PC-9 (cell line): Measurements from ENCODE around the gene TMOD1. TPM values are rescaled to one million over a fixed set of nuclear protein-coding genes. Genes with fewer than 3 reads are reported as not detected.
A peak's percentile ranks its signal among the peaks of the same experiment; 100 is the strongest.

Experiments
- BruUV-seq: library from RNA; stranded (reverse); fragments of 400-500 nt; replicated peaks from 2 replicates; lab custom pipeline; 2021; lab: Mats Ljungman, UMichigan
- CTCF ChIA-PET: fragments of 300-600 bp; sonication (Branson Sonifier 250); formaldehyde crosslinking; loops from one replicate; lab custom pipeline; 2022; ENCODE audit warnings: antibody characterized with exemption; lab: Charles Lee
- POLR2A ChIA-PET: fragments of 300-600 bp; sonication (Branson Sonifier 250); formaldehyde crosslinking; loops from one replicate; lab custom pipeline; 2022; ENCODE audit warnings: antibody characterized with exemption; ENCODE audit not compliant: unreplicated experiment; lab: Charles Lee
- DNase-seq, 2 experiments: peaks; one replicate each; pipeline versions ENCODE4 v3.0.0 to v3.0.0-alpha.2; 2015 to 2022; ENCODE audit warnings: mixed read lengths in 1 of 2
- H2AFZ ChIP-seq: fragments of 200-600 bp; sonication (generic); 2 replicates; pipeline ENCODE4 v1.8.1; 2017; ENCODE audit warnings: antibody characterized with exemption
- H3F3A ChIP-seq: fragments of 200-600 bp; sonication (generic); 2 replicates; pipeline ENCODE4 v1.8.1; 2017; ENCODE audit warnings: antibody characterized with exemption, mild to moderate bottlenecking, low read depth; ENCODE audit not compliant: insufficient read depth
- H3K27ac ChIP-seq: fragments of 200-600 bp; sonication (generic); 2 replicates; pipeline ENCODE4 v1.6.1; 2016; ENCODE audit warnings: mixed run types
- H3K27me3 ChIP-seq: fragments of 200-600 bp; sonication (generic); 2 replicates; pipeline ENCODE4 v1.6.1; 2016; ENCODE audit warnings: low read depth, mixed run types; ENCODE audit not compliant: insufficient read depth
- H3K36me3 ChIP-seq: fragments of 200-600 bp; sonication (generic); 2 replicates; pipeline ENCODE4 v1.6.1; 2016; ENCODE audit warnings: low read depth, mixed run types
- H3K4me1 ChIP-seq: fragments of 200-600 bp; sonication (generic); replicated peaks from 2 replicates; pipeline ENCODE4 v1.6.1; 2016; ENCODE audit warnings: mixed run types; ENCODE audit not compliant: insufficient read depth
- H3K4me2 ChIP-seq: fragments of 200-600 bp; sonication (generic); 2 replicates; pipeline ENCODE4 v1.6.1; 2017; ENCODE audit warnings: mixed run types
- H3K4me3 ChIP-seq: fragments of 200-600 bp; sonication (generic); 2 replicates; pipeline ENCODE4 v1.6.1; 2016; ENCODE audit warnings: mixed run types
- H3K79me2 ChIP-seq: fragments of 200-600 bp; sonication (generic); 2 replicates; pipeline ENCODE4 v1.6.1; 2017; ENCODE audit warnings: low read depth, mixed run types
- H3K9me2 ChIP-seq: fragments of 200-600 bp; sonication (generic); 2 replicates; pipeline ENCODE4 v1.8.1; 2017; ENCODE audit warnings: mild to moderate bottlenecking; ENCODE audit not compliant: insufficient read depth
- H3K9me3 ChIP-seq: fragments of 200-600 bp; sonication (generic); 2 replicates; pipeline ENCODE4 v1.8.1; 2016; ENCODE audit warnings: low read depth; ENCODE audit not compliant: insufficient read depth
- H4K20me1 ChIP-seq: fragments of 200-600 bp; sonication (generic); 2 replicates; pipeline ENCODE4 v1.8.1; 2017; ENCODE audit not compliant: insufficient read depth
- EZH2 ChIP-seq: fragments of 200-600 bp; sonication (generic); IDR thresholded peaks from 2 replicates; pipeline ENCODE4 v1.8.0; 2017; ENCODE audit warnings: antibody characterized with exemption, low read depth
- intact Hi-C: fragments of 100-400 bp; cut with micrococcal nuclease; formaldehyde crosslinking; loops from one replicate; pipeline ENCODE4 v1.10.0; 2022; ENCODE audit not compliant: unreplicated experiment
- total RNA-seq: library from RNA; stranded (reverse); gene quantifications from 2 replicates; pipeline ENCODE4 v1.2.3, GENCODE V29; 2021
- TF ChIP-seq, protein P1 (sequence below): fragments of 200-600 bp; sonication (generic); conservative IDR thresholded peaks from 2 replicates; pipeline ENCODE4 v1.6.1; 2017; ENCODE audit warnings: mixed run types, antibody characterized with exemption, mild to moderate bottlenecking, moderate library complexity

TMOD1 gene
- total RNA-seq, 1 experiment from 2014 or later = 6.8 TPM

GRCh38 chr9:97500263-97500662 is 1.2 kb upstream of the TMOD1 start:
- Histone ChIP-seq H3K4me3 (no peak overlapping the region), H3K36me3 (no peaks in the 10 kb centered on the region), H3K9me3 (no peaks in the 10 kb centered on the region), H3K27ac (no peak overlapping the region), H3F3A (peaks cover 10% of the 10 kb centered on the region; the same call in 1 of the 2 replicates), H4K20me1 (no peaks in the 10 kb centered on the region), H3K79me2 (no peaks in the 10 kb centered on the region; the same call in 1 of the 2 replicates), H3K9me2 (no peaks in the 10 kb centered on the region), H3K27me3 (no peaks in the 10 kb centered on the region), H3K4me2 (0 out of 2 replicates have a peak overlapping the region, but pooled peaks have one; percentile 74), H3K4me1 (peaks cover 4% of the 10 kb centered on the region; the same call in 1 of the 2 replicates), H2AFZ (no peak overlapping the region)
- intact Hi-C loops = loop anchor here (2.0 to 5.0 kb wide), 2 partner anchors 25 to 47 kb away; no protein-coding TSS in a partner anchor
- BruUV-seq = no TSS peak
- TF ChIP-seq, protein P1, sequence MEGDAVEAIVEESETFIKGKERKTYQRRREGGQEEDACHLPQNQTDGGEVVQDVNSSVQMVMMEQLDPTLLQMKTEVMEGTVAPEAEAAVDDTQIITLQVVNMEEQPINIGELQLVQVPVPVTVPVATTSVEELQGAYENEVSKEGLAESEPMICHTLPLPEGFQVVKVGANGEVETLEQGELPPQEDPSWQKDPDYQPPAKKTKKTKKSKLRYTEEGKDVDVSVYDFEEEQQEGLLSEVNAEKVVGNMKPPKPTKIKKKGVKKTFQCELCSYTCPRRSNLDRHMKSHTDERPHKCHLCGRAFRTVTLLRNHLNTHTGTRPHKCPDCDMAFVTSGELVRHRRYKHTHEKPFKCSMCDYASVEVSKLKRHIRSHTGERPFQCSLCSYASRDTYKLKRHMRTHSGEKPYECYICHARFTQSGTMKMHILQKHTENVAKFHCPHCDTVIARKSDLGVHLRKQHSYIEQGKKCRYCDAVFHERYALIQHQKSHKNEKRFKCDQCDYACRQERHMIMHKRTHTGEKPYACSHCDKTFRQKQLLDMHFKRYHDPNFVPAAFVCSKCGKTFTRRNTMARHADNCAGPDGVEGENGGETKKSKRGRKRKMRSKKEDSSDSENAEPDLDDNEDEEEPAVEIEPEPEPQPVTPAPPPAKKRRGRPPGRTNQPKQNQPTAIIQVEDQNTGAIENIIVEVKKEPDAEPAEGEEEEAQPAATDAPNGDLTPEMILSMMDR = no peak
- TF ChIP-seq EZH2 = no peak
- DNase-seq = no peak
- ChIA-PET CTCF (interaction anchor here (1.0 kb wide), 1 partner anchor 98 kb away, joined by 4 read pairs; no protein-coding TSS in a partner anchor), POLR2A (no interaction called here)

DNA sequence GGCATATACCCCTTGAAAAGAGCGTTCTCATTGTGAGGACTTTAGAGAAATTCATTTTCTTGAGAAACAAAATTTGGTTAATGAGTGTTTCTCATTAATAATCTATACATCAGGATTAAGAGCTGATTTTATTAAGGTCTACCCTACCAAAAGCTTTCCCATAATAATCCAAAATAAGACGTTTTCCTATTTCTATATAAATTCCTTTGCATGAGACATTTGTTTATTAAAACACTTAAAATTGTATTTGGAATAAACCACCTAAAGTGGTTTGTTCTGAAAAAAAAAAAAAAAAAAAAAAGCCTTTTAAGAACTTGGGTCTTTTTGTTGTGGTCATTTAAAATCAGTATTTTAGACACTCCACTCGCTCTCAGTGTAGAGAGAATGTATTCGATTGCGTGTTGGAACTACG is 695 bp upstream of the TMOD1 start:
- Histone ChIP-seq H2AFZ (peak overlapping the region; percentile 71), H3F3A (peaks cover 10% of the 10 kb centered on the region; the same call in 1 of the 2 replicates), H3K36me3 (no peaks in the 10 kb centered on the region), H4K20me1 (no peaks in the 10 kb centered on the region), H3K27ac (no peak overlapping the region), H3K27me3 (no peaks in the 10 kb centered on the region), H3K4me3 (peak overlapping the region; percentile 63), H3K4me2 (peak overlapping the region; percentile 74), H3K79me2 (no peaks in the 10 kb centered on the region; the same call in 1 of the 2 replicates), H3K9me2 (no peaks in the 10 kb centered on the region), H3K4me1 (peaks cover 4% of the 10 kb centered on the region; the same call in 1 of the 2 replicates), H3K9me3 (no peaks in the 10 kb centered on the region)
- no peak for DNase-seq
- ChIA-PET CTCF (interaction anchor here (0.6 to 1.1 kb wide), 4 partner anchors 10 to 115 kb away, joined by 3 to 14 read pairs (median 4); no protein-coding TSS in a partner anchor), POLR2A (interaction anchor here (0.5 kb wide), 1 partner anchor 10 kb away, joined by 3 read pairs; no protein-coding TSS in a partner anchor)
- intact Hi-C loops = loop anchor here (1.0 to 5.0 kb wide), 3 partner anchors 24 to 98 kb away; no protein-coding TSS in a partner anchor
- no TSS peak for BruUV-seq
- TF ChIP-seq, protein P1 = no peak
- no peak for TF ChIP-seq EZH2

DNA sequence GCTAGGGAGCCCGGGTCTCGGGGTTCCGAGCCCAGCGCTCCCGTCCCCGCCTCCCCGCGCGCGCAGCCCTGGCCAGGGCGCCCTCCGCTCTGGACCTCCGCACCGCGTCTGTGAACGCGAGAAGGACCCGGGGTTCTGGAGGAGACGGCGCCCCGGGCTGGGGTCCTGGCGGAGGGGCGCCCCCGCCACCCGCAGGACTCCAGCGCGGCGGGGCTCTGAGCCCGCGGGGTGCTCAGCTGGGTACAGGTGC is 431 bp downstream of the TMOD1 start:
- Histone ChIP-seq H3K4me3 (peak overlapping the region; percentile 93), H3K9me3 (no peaks in the 10 kb centered on the region), H3K27me3 (no peaks in the 10 kb centered on the region), H3K4me2 (peak overlapping the region; percentile 92), H3K27ac (no peak overlapping the region), H2AFZ (peak overlapping the region; percentile 96), H3F3A (peaks cover 10% of the 10 kb centered on the region; the same call in 1 of the 2 replicates), H3K4me1 (peaks cover 4% of the 10 kb centered on the region; the same call in 1 of the 2 replicates), H3K36me3 (no peaks in the 10 kb centered on the region), H4K20me1 (no peaks in the 10 kb centered on the region), H3K9me2 (no peaks in the 10 kb centered on the region), H3K79me2 (no peaks in the 10 kb centered on the region; the same call in 1 of the 2 replicates)
- no TSS peak for BruUV-seq
- intact Hi-C loops = loop anchor here (1.0 to 5.0 kb wide), 3 partner anchors 23 to 96 kb away; no protein-coding TSS in a partner anchor
- DNase-seq = no peak
- no peak for TF ChIP-seq EZH2
- TF ChIP-seq, protein P1 = no peak
- ChIA-PET POLR2A (interaction anchor here (0.7 kb wide), 1 partner anchor 463 kb away, joined by 9 read pairs; the partner anchor contains the start of gene CTSV), CTCF (interaction anchor here (0.6 to 1.3 kb wide), 5 partner anchors 17 to 414 kb away, joined by 3 to 12 read pairs (median 8); no protein-coding TSS in a partner anchor)
